Fibroblast of villous mesenchyme (primary cell): ENCODE measurements around the gene TCERG1L. TPM values are rescaled to one million over a fixed set of nuclear protein-coding genes. Genes with fewer than 3 reads are reported as not detected.

Experiments
- DNase-seq: peaks from one replicate; pipeline ENCODE4 v3.0.0-alpha.2; 2010; ENCODE audit warnings: low read depth
- H3K4me3 ChIP-seq: 2 replicates; pipeline ENCODE4 v1.5.1; 2011; ENCODE audit warnings: low read depth, mild to moderate bottlenecking, low read length
- total RNA-seq: library from RNA; depleted of rRNA; stranded (reverse); fragments of >200 nt; gene quantifications from 2 replicates; pipeline ENCODE4 v1.2.3, GENCODE V29; 2012
- TF ChIP-seq, protein P1 (sequence below): IDR thresholded peaks from 2 replicates; pipeline ENCODE4 v1.5.1; 2012; ENCODE audit warnings: low read depth, mild to moderate bottlenecking, low read length; ENCODE audit not compliant: insufficient read depth

TCERG1L gene
- total RNA-seq, 1 donor, result not detected

DNA sequence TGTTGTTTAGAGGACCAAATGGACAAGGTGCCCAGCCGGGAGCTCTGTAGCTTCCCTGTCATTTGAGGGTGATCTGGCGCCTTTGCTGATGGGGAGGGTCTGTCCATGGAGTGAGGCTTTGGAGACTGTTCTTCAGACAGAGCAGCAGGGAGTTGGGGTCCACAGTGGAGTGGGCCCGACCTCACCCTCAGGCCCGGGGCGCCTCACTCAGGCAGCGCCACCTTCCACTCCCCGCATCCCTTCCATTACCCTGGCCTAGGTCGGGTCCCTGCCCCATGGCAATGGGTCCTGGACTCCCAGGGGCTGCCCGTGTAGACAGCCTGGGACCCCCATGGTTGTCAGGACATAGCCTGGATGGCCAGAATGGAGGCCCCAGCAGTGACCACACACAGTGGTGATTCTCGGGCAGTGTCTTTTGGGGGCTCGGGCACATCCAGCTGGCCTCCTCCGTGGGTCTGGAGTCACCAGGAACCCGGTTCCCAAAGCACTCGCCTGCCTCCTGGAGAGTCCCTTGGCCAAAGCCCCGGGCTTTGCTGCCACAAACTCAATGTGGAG is 38.5 kb downstream of the TCERG1L start:
- no peak overlapping the region for H3K4me3 ChIP-seq
- TF ChIP-seq, protein P1, sequence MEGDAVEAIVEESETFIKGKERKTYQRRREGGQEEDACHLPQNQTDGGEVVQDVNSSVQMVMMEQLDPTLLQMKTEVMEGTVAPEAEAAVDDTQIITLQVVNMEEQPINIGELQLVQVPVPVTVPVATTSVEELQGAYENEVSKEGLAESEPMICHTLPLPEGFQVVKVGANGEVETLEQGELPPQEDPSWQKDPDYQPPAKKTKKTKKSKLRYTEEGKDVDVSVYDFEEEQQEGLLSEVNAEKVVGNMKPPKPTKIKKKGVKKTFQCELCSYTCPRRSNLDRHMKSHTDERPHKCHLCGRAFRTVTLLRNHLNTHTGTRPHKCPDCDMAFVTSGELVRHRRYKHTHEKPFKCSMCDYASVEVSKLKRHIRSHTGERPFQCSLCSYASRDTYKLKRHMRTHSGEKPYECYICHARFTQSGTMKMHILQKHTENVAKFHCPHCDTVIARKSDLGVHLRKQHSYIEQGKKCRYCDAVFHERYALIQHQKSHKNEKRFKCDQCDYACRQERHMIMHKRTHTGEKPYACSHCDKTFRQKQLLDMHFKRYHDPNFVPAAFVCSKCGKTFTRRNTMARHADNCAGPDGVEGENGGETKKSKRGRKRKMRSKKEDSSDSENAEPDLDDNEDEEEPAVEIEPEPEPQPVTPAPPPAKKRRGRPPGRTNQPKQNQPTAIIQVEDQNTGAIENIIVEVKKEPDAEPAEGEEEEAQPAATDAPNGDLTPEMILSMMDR, result no peak
- no peak for DNase-seq

DNA sequence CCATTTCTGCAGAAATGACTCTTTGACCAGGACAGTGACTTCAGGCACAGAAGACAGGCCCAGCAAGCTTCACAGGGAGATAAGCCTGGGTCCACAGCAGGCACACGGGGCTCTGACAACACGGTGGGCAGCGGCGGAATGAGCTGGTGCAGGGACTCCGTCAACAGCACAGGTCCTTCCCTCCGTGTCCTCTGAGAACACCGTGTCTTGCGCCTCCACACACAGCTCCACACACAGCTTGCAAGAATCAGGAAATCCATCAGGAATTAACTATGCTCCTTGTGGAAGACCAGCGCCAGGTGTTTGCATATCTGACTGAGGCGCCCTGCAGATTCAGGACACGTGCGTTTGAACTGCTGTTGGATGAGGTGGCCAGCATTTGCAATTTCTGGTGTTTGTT is 39.6 kb downstream of the TCERG1L start:
- H3K4me3 ChIP-seq, result no peak overlapping the region
- DNase-seq, result no peak
- TF ChIP-seq, protein P1, result no peak

DNA sequence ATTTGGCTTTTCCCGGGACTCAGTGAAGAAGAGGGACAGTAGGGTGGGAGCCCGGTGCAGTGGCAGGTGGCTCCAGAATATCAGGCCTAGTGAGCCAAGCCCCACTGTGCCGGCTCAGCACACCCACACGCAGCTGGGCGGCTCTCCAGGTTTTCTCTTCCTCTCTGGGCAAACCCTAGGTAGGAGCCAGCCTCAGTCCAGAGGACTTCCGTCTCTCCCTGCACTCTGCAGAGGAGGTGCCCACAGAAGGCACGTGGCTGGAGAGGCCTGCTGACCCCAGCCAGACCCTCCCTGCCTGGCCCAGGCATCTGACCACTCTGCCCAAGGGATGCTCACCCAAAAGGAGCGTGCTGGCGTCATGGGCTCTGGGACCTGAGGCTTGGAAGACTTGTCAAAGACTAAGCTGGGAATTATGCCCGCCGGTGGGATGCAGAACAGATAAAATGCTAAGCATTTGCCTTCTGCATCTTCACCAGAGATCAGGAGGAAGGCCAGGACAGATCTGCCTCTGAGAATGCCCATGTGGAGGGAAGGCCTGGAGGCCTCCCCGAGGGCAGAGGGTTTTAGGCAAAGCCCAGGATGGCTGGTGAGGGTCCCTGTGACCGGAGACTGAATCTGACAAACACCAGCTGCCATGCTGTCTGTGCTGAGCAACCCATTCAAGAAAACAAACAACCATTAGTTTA is 40.2 kb downstream of the TCERG1L start:
- TF ChIP-seq, protein P1, result no peak
- DNase-seq, result no peak
- no peak overlapping the region for H3K4me3 ChIP-seq

DNA sequence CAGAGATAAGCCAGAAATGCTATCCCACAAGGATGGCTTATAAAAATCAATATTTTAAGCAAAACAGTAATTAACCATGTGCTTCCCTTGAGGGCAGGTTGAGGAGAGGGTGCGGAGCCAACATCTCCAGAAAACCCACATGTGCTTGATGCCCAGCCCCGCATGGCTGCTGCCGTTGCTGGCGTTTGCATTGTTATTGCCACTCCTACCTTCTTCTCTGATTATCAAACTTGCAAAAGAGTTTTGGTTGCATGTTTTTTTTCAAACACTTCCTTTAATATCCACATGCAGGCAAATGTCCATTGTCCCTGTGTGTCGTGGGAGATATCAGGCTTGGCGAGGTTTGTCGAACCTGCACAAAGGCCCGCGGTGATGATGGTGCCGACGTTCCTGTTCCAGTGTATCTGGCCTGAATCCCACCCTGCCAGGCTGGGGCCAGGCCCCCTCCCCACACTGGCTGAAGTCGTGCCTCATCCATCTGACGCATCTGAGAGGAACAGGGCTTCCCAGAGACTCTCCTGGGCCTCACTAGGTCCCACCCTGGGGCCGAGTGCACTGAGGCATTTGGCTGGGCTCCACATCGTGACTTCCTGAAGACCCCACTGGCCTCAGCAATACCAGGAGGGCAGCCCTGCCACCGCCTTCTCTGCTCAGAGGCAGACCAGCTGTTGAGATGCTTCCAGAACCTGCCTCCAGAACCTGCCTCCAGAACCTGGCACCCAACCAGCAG is 40.9 kb downstream of the TCERG1L start:
- no peak overlapping the region for H3K4me3 ChIP-seq
- no peak for DNase-seq
- TF ChIP-seq, protein P1, result no peak

DNA sequence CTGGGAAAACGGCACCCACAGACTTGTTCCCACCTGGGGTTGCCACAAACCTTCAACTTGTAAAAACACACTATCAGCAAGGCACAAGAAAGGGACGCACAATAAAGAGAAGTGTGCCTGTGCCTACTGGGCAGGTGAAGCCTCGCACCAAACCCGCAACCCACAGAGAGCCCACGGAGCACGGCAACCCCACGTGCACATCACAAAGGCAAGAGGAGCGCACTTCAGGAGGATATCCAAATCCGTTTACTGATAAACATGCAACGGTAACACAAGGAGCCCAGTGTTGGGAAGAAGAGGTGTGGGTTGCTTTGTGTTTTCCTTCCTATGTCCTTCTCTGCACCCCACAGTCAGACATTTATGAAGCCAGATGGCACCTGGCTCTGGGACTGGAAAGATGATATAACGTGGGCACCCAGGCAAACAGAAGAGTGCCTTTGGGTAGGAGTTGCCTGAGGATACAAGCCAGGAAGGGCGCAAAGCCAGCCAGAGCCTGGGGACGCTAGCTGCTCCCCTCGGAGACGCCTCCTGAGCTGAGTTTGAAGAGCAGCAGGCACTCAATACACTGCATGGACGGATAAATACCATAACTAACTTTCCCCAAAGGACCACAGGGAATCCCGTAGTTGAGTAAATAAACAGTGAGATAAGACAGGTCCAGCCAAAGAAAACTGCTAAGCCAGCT is 41.6 kb downstream of the TCERG1L start:
- H3K4me3 ChIP-seq, result no peak overlapping the region
- no peak for DNase-seq
- TF ChIP-seq, protein P1, result no peak

DNA sequence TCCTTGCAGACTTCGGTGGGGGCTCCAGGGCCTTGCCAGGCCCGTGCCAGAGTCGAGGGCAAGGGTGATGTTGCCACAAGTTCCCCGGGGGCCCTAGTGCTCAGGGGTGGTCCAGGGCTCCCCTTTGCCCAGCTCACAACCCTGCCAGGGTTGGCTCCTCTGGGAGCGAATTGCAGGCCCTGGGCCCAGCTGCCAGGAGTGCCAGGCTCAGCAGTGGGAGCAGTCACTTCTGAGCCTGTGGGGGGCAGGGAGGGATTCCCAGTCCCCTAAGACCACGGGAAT is 43.8 kb downstream of the TCERG1L start:
- no peak for DNase-seq
- TF ChIP-seq, protein P1, result no peak
- no peak overlapping the region for H3K4me3 ChIP-seq
